Kidney (tissue), 14 donors: ENCODE measurements around the gene KCNK5. TPM values are rescaled to one million over a fixed set of nuclear protein-coding genes. Genes with fewer than 3 reads are reported as not detected.

Source experiments
- DNase-seq, 5 donors: peaks; one replicate each; pipeline ENCODE4 v3.0.0-alpha.2; 2013 to 2020
- FAIRE-seq: peaks from 2 replicates; lab custom pipeline; 2012; peaks lifted over from hg19 to GRCh38; lab: Jason Lieb, UNC
- H3K27ac ChIP-seq, 2 donors: one replicate each; pipeline ENCODE4 v1.7.0; 2013; ENCODE audit warnings: low read depth in 2 of 2, low read length in 2 of 2, inconsistent platforms in 1 of 2
- H3K27me3 ChIP-seq: one replicate; pipeline ENCODE4 v1.7.1; 2013; ENCODE audit warnings: low read length, inconsistent platforms; ENCODE audit not compliant: control insufficient read depth, insufficient read depth
- H3K36me3 ChIP-seq, 3 donors: one replicate each; pipeline versions ENCODE4 v1.7.0 to v1.7.1; 2013; ENCODE audit warnings: low read length in 3 of 3, control low read depth in 1 of 3, inconsistent platforms in 1 of 3; ENCODE audit not compliant: insufficient read depth in 3 of 3, control insufficient read depth in 2 of 3
- H3K4me1 ChIP-seq, 3 donors: one replicate each; pipeline versions ENCODE4 v1.7.0 to v1.7.1; 2013; ENCODE audit warnings: low read length in 3 of 3, inconsistent platforms in 1 of 3, low read depth in 1 of 3; ENCODE audit not compliant: control insufficient read depth in 2 of 3, insufficient read depth in 2 of 3
- H3K4me3 ChIP-seq, 3 donors: one replicate each; pipeline versions ENCODE4 v1.7.0 to v1.8.1; 2013; ENCODE audit warnings: low read length in 3 of 3, control low read depth in 1 of 3, inconsistent platforms in 1 of 3
- H3K9ac ChIP-seq, 3 donors: one replicate each; pipeline versions ENCODE4 v1.7.0 to v1.7.1; 2013; ENCODE audit warnings: low read length in 3 of 3, control low read depth in 1 of 3, inconsistent platforms in 1 of 3
- H3K9me3 ChIP-seq, 3 donors: one replicate each; pipeline versions ENCODE4 v1.7.0 to v1.7.1; 2013; ENCODE audit warnings: low read length in 3 of 3, control low read depth in 1 of 3, inconsistent platforms in 1 of 3; ENCODE audit not compliant: control insufficient read depth in 2 of 3, insufficient read depth in 1 of 3
- CTCF ChIP-seq: IDR thresholded peaks from 3 replicates; pipeline ENCODE4 v1.5.1; 2012; ENCODE audit warnings: mild to moderate bottlenecking, moderate library complexity, borderline replicate concordance; ENCODE audit not compliant: insufficient read depth; ENCODE audit errors: extremely low read depth
- intact Hi-C: fragments of 100-400 bp; cut with DNase I; formaldehyde crosslinking; loops from one replicate; pipeline ENCODE4 v1.11.1; 2022
- polyA plus RNA-seq: library from polyadenylated mRNA; stranded (reverse); fragments of 350-450 nt; fragmentation: Illumina TruSeq; extraction: RNeasy Lipid Tissue Mini Kit (QIAGEN cat#74804); gene quantifications from one replicate; pipeline ENCODE4 v1.2.3, GENCODE V29; 2014; ENCODE audit warnings: low read depth, low replicate concordance; ENCODE audit not compliant: insufficient read depth
- total RNA-seq: library from RNA; stranded (reverse); fragmentation: NEBNext Ultra II Directional; extraction: Animal tissue kit (Norgen Biotek cat#: 25700); gene quantifications from one replicate; pipeline ENCODE4 v1.2.1, GENCODE V29; 2021
- donor health status: control.
- donor health status: control.
- donor health status: control.
- donor health status: control.
- donor health status: control.
- donor health status: DM: yes; HTN: yes; CAD: no.
- donor health status: Normal renal cell carcinoma (clear cell type).

KCNK5 gene
- total and polyA plus RNA-seq, 2 donors from 2014 or later = 48.4 to 77.0 TPM

GRCh38 chr6:39170389-39170788 is 58.9 kb downstream of the KCNK5 start:
- peaks cover 0 to 7% (median 0%) of the 10 kb centered on the region in 3 donors for H3K9me3 ChIP-seq
- intact Hi-C loops = no loop called here
- H3K4me1 ChIP-seq = peaks cover 0 to 22% (median 5%) of the 10 kb centered on the region in 3 donors
- no peak for TF ChIP-seq CTCF
- H3K9ac ChIP-seq = no peak overlapping the region
- FAIRE-seq (no peak), DNase-seq (no peak)
- H3K4me3 ChIP-seq = no peak overlapping the region
- H3K27me3 ChIP-seq = no peaks in the 10 kb centered on the region
- no peaks in the 10 kb centered on the region for H3K36me3 ChIP-seq
- H3K27ac ChIP-seq = no peak overlapping the region

- TF ChIP-seq CTCF = no peak
- no peak overlapping the region for H3K9ac ChIP-seq
- DNase-seq = peak in 1 of 5 donors; percentile 85
- intact Hi-C loops = loop anchor here (5.0 kb wide), 1 partner anchor 133 kb away; no protein-coding TSS in a partner anchor
- FAIRE-seq = no peak
- H3K36me3 ChIP-seq = no peaks in the 10 kb centered on the region
- H3K4me1 ChIP-seq = peaks cover 0 to 22% (median 5%) of the 10 kb centered on the region in 3 donors
- H3K4me3 ChIP-seq = no peak overlapping the region
- peak overlapping the region in 1 of 2 donors; percentile 15 for H3K27ac ChIP-seq
- peaks cover 0 to 7% (median 0%) of the 10 kb centered on the region in 3 donors for H3K9me3 ChIP-seq
- H3K27me3 ChIP-seq = no peaks in the 10 kb centered on the region
These were observed 59.6 kb downstream of the KCNK5 start for GRCh38 chr6:39169448-39170344.

- Histone ChIP-seq H3K36me3 (no peaks in the 10 kb centered on the region), H3K27ac (no peak overlapping the region), H3K27me3 (no peaks in the 10 kb centered on the region), H3K9me3 (peaks cover 0 to 7% (median 0%) of the 10 kb centered on the region in 3 donors), H3K9ac (no peak overlapping the region), H3K4me3 (no peak overlapping the region), H3K4me1 (peaks cover 0 to 22% (median 5%) of the 10 kb centered on the region in 3 donors)
- DNase-seq (no peak), FAIRE-seq (no peak)
- intact Hi-C loops = loop anchor here (5.0 kb wide), 1 partner anchor 134 kb away; no protein-coding TSS in a partner anchor
- no peak for TF ChIP-seq CTCF
These were observed 61.2 kb downstream of the KCNK5 start for GRCh38 chr6:39167866-39168625.
